NCI-H748 (cell line): ENCODE results near the gene EPHB1.
"Not testable (repeated sequence)": the region's sequence is repeated elsewhere in the genome, so short reads cannot be mapped to it uniquely, and the experiment has no call there.

Experiments used
- DNase-seq: peaks from one replicate; lab custom pipeline; 2025; ENCODE audit not compliant: unreplicated experiment; lab: John Stamatoyannopoulos, UW

Gene EPHB1

DNA sequence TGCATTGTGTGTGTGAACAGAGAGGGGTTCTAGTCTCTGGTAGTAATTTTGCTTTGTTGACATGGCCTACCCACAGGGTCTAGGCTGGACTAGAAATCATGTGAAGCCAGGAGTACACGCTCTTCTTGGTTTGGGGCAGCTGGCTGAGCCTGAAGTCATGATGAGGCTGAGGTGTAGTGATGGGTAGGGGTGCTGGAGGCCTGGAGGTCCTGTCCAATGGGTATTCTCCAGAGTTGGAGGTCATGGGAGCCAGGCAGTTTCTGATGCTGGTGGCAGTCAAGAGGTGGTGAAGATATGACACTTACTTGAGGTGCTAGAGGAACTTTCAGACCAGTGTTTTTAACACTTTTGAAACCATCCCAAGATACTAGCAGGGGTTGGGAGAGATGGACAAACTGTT, 18.5 kb upstream of the EPHB1 start:
- DNase-seq = no peak

DNA sequence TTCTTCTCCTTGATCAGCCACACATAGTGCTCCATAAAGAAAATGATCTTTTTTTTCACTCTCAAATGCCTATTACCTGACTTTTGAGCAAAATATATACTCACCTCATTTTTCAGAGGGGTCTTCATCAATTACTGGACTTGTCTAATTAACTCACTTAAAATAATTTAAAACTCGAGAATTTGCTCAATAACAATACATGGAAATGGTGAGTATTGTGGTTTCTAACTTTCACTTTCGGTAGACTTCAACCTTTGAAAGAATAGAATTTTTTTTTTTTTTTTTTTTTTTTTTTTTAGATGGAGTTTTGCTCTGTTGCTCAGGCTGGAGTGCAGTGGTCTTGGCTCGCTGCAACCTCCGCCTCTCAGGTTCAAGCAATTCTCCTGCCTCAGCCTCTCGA, 17.7 kb upstream of the EPHB1 start:
- no peak for DNase-seq

DNA sequence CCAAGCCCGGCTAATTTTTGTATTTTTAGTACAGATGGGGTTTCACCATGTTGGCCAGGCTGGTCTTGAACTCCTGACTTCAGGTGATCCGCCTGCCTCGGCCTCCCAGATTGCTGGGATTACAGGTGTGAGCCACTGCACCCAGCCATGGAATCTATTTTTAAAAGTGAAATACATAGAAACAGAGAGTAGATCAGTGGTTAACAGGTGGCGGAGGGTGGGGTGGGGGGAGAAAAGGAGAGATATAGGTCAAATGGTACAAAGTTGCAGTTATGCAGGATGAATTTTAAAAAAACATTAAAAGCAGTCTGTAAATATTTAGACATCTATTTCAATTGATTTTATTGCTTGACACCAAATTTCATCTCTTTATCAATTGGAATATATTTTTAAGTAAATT, 6.8 kb upstream of the EPHB1 start:
- not testable (repeated sequence) for DNase-seq

DNA sequence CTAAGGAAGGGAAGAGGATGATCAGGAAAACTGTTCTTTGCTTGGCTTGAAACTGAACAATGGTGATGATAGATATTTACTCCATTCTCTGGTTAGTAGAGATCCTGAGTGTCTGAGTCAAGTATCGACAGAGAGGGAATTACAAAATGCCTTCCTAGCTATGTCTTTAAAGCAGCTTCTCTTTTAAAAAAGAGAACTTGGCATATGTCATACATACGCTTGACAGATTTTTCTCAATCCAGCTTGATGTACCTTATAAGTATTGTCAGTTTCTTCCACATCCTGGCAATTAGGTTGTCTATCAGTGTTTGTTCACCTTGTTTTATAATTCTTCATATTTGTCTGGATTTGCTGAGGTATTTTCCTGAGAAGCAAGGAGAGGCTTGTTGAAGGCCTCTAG, 5.0 kb upstream of the EPHB1 start:
- DNase-seq = no peak

DNA sequence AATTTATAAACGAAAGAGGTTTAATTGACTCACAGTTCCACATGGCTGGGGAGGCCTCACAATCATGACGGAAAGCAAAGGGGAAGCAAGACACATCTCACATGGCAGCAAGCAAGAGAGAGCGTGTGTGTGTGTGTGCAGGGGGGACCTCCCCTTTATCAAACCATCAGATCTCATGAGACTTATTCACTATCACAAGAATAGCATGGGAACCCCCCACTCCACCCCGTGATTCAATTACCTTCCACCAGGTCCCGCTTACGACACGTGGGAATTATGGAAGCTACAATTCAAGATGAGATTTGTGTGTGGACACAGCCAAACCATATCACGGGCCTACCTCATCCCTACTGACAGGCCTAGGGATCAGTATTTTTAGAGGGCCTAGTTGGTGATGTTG, 3.1 kb upstream of the EPHB1 start:
- DNase-seq = no peak

DNA sequence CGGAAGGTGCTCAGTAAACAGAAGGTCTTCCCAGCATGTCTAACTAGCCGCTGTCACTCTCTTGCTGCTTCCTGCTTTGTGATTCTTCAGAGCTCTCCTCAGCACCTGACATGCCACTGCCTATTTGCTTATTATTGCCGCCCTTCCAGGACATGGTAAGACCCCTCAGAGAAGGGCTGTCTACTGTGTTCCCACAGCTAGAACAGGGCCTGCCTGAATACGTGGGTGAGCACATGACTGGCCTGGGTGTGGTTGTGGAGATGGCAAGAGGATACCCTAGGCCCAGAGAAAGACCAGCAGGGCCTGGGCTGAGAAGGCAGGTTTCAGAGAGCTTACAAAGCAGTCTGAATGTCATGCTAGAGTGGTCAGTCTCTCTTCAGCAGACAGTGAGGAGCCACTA, 2.4 kb upstream of the EPHB1 start:
- DNase-seq = no peak

DNA sequence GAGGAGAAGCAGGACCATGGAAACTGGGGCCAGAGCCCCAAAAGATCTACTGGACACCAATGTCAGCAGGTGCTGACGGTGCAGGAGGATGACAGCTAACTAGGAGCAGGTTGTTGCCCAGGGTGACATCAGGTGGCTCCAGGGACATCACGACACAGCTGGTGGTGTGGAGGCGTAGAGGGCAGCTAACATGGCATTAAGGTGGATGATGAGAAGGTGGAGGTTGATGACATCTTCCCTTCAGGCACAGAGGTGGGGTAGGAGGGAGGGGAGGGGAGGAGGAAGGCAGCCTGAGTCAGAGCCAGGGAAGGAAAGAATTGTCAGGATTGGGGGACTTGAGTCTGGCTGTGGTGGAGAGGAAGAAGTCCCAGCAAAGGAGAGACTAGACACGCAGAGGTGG, 1.5 kb upstream of the EPHB1 start:
- no peak for DNase-seq

DNA sequence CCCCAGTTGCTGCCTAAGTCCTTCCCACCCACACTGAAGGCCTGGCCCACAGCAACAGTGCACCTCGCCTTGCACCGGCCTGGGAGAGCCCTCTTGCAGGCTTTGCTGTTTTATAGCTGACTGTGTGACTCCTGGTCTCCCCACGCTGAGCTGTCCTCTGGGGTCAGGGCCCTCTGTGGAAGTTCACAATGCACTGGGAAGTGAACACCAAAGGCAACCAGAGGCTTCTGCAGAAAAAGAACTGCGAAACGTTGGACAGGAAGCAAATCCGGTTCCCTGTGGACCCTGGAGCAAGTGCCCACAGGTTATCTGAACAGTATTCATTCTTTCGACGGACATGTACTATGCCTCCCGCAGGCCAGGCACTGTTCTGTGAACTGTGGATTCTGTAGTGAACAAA, 737 bp upstream of the EPHB1 start:
- DNase-seq = no peak

DNA sequence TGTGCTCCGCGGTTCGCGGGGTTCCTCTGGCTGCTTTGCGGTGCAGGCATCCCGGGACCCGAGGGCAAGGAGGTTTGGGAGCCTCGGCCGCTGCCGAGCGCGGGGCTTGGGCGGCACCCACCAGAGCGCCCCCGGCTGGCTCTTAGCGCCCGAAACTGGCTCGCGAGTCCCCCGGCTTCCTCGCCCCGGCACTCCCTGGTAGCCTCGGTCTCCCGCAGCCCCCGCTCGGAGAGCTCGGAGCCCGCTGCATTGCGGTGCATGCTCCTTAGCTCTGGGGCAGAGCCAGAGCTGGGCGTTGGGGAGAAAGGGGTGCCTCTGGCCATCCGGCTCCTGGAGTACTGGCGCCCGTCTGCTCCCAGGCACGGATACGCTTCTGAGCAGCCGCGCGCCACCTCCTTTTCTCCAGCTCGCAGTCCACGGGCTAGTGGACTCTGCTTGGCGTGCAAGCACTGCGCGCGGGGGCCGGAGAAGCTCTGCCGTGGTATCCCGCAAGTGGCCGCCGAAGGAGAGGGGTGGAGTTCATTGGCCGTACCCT, 753 bp downstream of the EPHB1 start:
- peak; percentile 49 for DNase-seq

DNA sequence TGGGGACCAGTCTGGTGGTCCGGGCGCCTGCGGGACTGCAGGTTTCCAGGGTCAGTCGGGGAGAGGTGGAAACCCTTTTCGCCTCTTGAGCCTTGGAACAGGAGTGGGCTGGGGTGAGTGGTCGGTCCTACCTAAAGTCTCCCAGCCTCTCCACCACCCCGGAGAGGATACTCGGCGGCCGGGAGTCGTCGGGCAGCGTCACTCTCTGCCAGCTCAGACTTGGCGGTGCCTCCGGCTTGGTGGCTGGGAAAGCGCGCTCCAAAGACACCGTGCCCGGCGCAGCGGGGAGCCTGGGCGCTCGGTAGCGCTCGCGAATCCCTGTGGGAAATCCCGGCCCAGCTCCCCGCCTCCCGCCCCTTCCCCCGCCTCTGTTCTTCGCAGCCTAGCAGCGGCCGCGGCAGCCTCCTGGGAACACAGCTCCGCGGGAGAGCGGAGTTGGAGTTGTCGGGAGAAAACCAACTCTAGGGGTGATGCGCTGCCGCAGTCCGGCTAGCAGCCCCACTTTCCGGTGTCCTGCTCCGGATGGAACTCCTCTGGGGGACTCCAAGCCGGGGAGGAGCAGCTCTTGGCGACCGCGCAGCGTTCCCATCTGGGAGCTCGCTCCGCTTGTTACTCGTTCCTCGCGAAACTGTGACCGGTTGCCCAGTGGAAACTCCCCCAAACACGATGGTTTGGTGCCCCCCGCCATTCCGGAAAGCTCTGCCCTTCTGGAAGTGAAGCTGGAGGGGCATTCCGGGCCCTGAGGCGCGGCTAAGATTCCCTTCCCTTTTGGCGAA, 1.4 kb downstream of the EPHB1 start:
- DNase-seq = peak; percentile 73

DNA sequence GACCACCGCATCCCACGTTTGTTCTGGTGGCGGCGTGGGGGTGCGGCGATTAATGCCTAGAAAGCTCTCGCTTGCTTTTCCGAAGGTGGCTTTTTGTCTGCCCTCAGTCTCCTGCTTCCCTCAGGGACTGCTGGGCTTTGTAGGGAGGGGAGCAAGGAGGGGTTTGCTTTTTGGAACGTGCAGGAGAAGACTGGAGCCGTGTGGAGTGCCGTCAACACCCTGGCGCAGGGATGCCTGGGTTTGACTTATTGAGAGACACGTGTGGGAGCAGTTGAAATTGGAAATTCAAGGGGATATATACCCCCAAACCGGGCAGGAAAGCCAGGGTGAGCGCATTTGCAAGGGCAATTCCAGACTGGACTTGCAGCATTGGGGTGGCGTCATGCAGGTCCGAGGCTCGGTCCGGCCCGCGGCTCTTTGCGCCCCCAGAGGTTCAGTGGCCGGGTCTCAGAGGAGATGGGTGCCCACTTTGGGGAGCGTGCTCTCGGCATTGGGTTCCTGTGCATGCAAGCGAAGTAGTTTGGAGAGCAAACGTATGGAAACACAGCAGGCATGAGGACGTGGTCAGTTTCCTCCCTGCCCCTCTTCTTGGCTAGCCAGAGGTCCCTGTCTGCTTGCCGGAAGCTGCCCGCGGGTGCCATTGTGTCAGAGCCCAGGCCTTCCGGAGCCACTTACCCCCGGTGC, 2.1 kb downstream of the EPHB1 start:
- peak; percentile 49 for DNase-seq

DNA sequence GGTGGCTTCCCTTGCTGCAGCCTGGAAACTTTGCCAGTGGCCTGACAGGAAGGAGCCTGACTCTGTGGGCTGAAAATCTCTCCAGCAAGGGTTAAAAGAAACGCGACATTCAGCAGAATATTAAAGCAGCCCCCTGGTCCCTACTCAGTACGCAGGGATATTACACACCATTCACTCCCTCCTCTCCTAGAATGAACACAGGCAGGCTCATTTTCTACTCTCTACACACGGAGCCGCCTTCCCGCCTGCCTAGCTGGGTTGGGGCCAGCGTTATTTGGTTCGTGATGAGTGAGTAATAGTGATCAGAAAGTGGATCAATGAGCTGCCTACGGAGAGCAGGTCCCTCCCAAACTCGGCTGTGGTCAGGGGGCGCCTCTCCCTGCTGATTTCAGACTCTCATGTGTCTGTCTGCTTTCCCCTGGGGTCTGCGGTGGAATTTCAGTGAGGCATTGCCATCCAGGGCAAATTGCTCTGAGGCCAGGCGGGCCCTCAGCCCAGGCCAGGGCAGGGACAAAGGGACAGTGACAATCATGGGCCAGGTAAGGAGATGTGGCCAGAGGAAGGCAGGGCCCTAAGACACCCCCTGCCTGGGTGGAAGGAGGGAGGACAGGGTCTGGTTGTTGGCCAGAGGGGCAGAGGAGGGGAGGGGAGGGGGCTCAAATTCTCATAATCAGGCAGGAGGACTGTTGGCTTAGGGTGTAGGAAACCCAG, 2.8 kb downstream of the EPHB1 start:
- DNase-seq = no peak

DNA sequence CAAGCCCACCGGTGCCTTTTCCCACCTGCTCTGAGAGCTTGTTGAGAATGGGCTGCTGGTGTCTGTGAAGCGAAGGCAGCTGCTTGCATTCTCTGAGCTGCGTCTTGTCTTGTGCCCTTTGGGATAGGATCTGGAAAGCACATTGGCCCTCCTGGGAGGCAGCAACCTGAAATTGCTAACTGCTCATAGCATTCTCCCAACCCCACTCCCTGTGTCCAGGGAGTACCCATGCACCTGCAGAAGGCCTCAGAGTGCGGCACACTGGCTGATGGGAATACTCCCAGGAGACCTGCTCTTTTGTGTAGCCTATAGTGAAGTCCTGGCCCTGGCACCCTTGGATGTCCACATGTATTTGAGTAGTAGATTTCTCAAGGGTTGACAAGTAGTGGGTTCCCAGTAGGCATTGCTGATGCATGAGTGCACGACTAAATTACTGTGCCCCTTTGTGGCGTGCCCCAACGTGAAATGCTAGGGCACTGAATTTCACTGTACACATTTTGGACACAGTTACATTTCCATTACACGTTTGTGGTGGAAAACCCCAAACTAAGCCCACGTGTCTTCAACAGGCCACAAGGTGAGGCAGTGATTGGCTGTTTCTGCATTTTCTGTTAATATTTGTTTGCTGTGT, 3.7 kb downstream of the EPHB1 start:
- DNase-seq = no peak

DNA sequence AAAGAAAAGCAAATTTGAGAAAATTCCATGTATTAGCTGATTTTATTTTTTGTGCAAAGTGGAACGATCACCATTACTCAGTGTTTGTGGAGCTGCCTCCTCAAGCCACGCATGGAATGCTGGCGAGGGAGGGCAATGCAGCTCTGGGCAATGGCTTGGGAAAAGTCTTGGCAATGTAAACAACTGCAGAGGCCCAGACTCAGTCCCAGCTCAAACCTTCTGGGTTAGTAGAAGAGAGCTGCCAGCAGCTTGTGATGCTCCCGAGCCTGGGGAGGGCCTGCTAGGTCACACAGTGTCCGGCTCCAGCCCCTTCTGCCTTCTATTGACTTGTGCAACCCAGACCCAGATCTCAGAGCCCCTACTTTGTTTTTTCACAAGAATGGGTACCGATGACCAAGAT, 4.3 kb downstream of the EPHB1 start:
- no peak for DNase-seq

DNA sequence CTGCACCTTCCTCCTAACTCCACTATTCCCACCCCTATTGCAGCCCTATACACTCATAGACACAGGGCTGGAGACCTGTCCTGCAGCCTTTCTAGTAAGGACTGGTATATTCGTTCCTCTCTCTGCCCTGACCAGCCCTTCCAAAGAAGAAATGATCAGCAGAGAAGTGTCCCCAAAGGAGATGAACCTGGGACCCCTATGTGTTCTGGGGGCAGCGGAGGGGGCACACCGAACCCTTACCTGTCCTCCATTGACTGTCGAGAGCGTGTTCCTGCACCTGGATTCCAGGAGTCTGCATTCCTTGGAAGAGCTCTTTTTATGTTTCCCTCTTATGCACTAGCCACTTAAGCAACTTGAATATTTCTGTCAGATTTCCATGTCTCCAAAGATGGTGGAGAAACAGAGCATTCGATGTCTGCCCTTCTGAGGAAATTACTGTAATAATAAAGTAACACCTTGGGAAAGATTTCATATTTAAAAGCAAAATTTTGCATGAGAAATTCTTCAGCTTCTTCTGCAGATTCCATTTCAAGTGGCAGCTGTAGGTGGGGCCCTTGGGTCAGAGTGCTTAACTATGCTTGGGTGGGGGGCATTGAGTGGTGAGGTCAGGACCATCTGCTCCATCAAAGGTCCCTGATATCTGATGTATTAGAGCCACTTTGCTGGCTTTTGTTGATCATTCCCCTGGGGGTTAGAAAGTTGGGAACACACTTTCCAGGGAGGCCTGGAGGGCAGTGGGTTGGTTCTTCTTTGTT, 6.3 kb downstream of the EPHB1 start:
- DNase-seq = no peak

DNA sequence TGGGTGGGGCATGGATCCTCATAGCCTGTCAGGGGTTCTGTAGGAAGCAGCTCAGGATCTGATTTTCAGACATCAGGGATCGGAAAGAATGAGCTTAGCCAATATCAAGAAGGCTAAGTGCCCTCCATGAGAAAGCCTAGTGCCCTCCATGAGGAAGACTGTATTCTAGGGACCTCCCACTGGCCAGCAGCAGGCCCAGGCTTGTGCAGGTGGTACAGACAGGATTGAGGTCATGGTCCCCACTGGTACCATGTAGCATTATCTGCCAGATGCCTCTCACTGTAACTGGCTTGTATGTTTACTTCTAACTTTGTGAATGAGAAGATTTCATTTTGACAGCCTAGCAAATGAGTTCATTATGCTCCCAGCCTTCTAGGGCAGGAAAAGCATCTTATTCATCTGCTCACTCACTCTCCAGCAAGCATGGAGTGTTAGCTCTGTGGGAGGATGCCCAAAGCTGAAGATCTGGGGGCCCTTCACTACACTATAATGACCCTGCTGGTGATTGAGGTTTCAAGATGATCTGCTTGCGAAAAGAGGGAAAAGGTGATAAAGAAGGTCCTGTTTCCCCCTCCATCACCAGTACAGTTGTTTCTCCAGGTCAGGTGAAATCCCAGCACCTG, 7.5 kb downstream of the EPHB1 start:
- peak; percentile 59 for DNase-seq

DNA sequence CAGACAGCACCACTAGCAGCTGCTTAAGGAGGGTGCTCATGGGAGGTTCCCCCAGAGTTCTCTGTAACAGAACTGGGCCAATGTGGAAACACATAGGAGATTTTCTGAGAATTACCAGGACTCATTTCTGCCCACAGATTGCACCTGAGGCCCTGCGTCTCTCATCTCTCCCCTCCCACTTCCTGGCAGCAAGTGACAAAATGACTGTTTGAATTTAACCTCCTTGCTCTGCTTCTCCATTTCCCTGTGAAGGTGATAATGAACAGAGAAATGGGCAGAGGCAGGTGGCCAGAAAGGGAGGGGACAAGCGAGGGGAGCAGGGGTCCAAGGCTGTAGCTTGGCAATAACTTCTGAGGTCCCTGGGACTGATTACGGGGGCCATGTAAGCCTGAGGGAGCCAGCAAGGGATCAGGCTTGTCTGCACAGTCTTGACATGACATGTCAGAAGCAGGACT, 8.0 kb downstream of the EPHB1 start:
- DNase-seq = no peak

DNA sequence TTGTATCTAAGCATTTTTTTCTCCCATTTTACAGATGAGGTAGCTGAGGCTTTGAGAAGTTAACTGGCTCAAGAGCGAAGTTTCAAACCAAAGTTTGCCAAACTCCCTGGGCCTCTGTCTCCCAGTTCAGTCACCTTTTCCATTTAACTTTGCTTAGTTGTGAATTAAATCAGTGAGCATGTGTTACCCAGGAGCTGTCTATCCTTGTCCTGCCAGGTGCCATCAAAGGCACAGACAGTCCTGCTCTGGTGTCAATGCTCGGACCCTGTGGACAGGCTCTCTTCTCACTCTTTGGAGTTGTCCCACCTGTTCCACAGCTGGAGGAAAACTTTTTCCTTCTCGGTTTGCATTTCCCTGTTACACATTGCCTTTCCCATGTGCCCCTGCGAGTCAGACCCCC, 8.6 kb downstream of the EPHB1 start:
- DNase-seq = no peak

DNA sequence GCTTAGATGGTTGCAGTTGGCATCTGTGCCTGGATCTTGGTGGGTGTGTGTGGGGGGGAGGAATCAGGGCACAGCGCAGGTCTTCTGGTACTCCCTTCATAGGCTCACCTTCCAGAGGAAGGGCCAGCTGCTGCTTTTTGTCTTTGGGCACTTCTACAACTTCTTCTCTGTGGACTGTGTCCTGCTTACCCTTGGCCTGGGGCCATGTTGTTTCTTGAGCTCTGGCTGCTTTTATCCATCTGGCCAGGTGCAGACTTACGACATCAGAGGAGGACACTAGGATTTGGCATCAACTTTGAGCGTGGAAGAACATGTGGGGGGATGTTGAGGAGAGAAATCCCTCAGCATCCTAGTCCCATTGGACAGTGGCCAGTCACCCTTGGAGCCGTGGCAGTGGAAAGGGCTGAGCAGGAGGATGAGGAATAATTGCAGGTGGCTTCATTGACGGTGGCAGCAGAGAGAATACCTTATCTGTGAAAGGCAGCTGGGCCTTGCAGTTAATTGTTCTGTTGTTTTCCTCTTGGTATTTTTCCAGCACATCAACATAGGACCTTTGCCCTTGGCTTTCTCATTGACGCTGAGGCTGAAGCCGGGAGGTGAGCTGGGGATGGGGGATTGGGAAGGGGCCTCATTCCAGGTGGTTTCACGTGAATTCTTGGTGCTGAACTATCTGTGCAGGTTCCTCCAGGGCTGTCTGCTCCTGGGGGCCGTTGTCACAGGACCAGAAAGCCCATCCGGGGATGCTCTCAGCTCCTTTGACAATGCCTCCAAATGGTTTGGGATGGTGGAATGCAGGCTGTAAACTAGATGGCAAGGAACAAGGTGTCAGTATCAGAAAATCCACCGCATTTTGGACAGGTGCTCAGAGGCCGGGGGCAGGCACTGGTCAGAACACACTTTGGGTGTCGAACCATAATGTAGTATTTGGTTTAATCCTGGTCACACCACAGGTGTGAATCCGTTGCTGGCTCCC, 9.7 kb downstream of the EPHB1 start:
- peak; percentile 70 for DNase-seq
